CD4-positive, CD25-positive, alpha-beta regulatory T cell (primary cell): ENCODE measurements around the gene TMEM60. TPM values are rescaled to one million over a fixed set of nuclear protein-coding genes. Genes with fewer than 3 reads are reported as not detected.

Experiments
- ATAC-seq, 2 donors: fragments of 150-1000 bp; cut with Tn5 transposase; one replicate each; pipeline ENCODE4 v1.10.0; 2021; ENCODE audit warnings: low read depth in 2 of 2, moderate number of reproducible peaks in 2 of 2, moderate library complexity in 1 of 2
- DNase-seq, 3 donors: peaks; one replicate each; pipeline versions ENCODE4 v3.0.0 to v3.0.0-alpha.2; 2012 to 2022; ENCODE audit warnings: mixed read lengths in 1 of 3
- H3K27ac ChIP-seq: one replicate; pipeline ENCODE4 v1.7.0; 2013; ENCODE audit warnings: mild to moderate bottlenecking, low read length; ENCODE audit not compliant: insufficient read depth, poor library complexity, severe bottlenecking
- H3K27me3 ChIP-seq: one replicate; pipeline ENCODE4 v1.7.0; 2013; ENCODE audit warnings: low read length; ENCODE audit not compliant: control insufficient read depth, insufficient read depth
- H3K36me3 ChIP-seq: one replicate; pipeline ENCODE4 v1.7.0; 2013; ENCODE audit warnings: mild to moderate bottlenecking, low read length, moderate library complexity; ENCODE audit not compliant: control insufficient read depth, insufficient read depth
- H3K4me1 ChIP-seq: 2 replicates; pipeline ENCODE4 v1.7.0; 2013; ENCODE audit warnings: mild to moderate bottlenecking, low read length; ENCODE audit not compliant: insufficient read depth, control insufficient read depth, poor library complexity, severe bottlenecking
- H3K4me3 ChIP-seq: one replicate; pipeline ENCODE4 v1.7.0; 2013; ENCODE audit warnings: low read depth, mild to moderate bottlenecking, low read length, moderate library complexity
- H3K9me3 ChIP-seq, 2 experiments: 1 replicate in 1 of 2; 2 replicates in 1 of 2; pipeline ENCODE4 v1.7.0; 2013; ENCODE audit warnings: low read length in 2 of 2, mild to moderate bottlenecking in 1 of 2, moderate library complexity in 1 of 2; ENCODE audit not compliant: control insufficient read depth in 2 of 2
- H3K27ac Mint-ChIP-seq, 3 donors: one replicate each; pipeline ENCODE4 v1.8.0; 2020 to 2022; ENCODE audit warnings: mild to moderate bottlenecking in 3 of 3, mixed read lengths in 3 of 3, moderate library complexity in 2 of 3
- H3K27me3 Mint-ChIP-seq: one replicate; pipeline ENCODE4 v1.8.0; 2022; ENCODE audit warnings: mild to moderate bottlenecking, mixed read lengths
- H3K36me3 Mint-ChIP-seq: one replicate; pipeline ENCODE4 v1.8.0; 2020; ENCODE audit warnings: mixed read lengths
- H3K4me1 Mint-ChIP-seq, 4 donors: one replicate each; pipeline ENCODE4 v1.8.0; 2020 to 2022; ENCODE audit warnings: mixed read lengths in 4 of 4, mild to moderate bottlenecking in 1 of 4
- H3K4me3 Mint-ChIP-seq, 4 donors: one replicate each; pipeline ENCODE4 v1.8.0; 2020 to 2022; ENCODE audit warnings: mild to moderate bottlenecking in 4 of 4, mixed read lengths in 4 of 4, moderate library complexity in 3 of 4
- H3K9me3 Mint-ChIP-seq, 7 donors: one replicate each; pipeline ENCODE4 v1.8.0; 2020 to 2022; ENCODE audit warnings: mixed read lengths in 7 of 7, mild to moderate bottlenecking in 3 of 7, moderate library complexity in 2 of 7
- polyA plus RNA-seq, 4 donors: library from polyadenylated mRNA; unstranded; fragments of 300-500 nt; fragmentation: Illumina TruSeq; gene quantifications; one replicate each; pipeline ENCODE4 v1.2.3, GENCODE V29; 2021
- total RNA-seq: library from RNA; stranded (reverse); gene quantifications from one replicate; pipeline ENCODE4 v1.2.3, GENCODE V29; 2022

Gene TMEM60
- total and polyA plus RNA-seq, 5 donors from 2014 or later: 5.2 to 76.0 (median 46.5) TPM

GRCh38 chr7:77825131-77825530, 26.9 kb upstream of the TMEM60 start:
- Mint-ChIP-seq H3K4me1 (peaks cover 33 to 70% (median 53%) of the 10 kb centered on the region in 4 donors), H3K27me3 (no peaks in the 10 kb centered on the region), H3K27ac (peak overlapping the region in 1 of 3 donors; percentile 0), H3K4me3 (peak overlapping the region in 3 of 4 donors; percentile 4 to 68 (median 14)), H3K36me3 (peaks cover 40% of the 10 kb centered on the region), H3K9me3 (peaks cover 2 to 42% (median 11%) of the 10 kb centered on the region in 7 donors)
- Histone ChIP-seq H3K4me3 (no peak overlapping the region), H3K36me3 (peaks cover 8% of the 10 kb centered on the region), H3K27me3 (no peaks in the 10 kb centered on the region), H3K27ac (no peak overlapping the region), H3K4me1 (peaks cover 30% of the 10 kb centered on the region), H3K9me3 (peaks cover 24 to 29% of the 10 kb centered on the region in 2 experiments)
- ATAC-seq: no peak
- DNase-seq: no peak

GRCh38 chr7:77824636-77825035, 26.4 kb upstream of the TMEM60 start:
- peaks cover 45% of the 10 kb centered on the region for H3K36me3 Mint-ChIP-seq
- no peak overlapping the region for H3K4me3 ChIP-seq

GRCh38 chr7:77823787-77824186, 25.6 kb upstream of the TMEM60 start:
- Histone ChIP-seq H3K36me3 (peaks cover 19% of the 10 kb centered on the region), H3K27ac (no peak overlapping the region), H3K27me3 (no peaks in the 10 kb centered on the region), H3K4me1 (peaks cover 26% of the 10 kb centered on the region), H3K4me3 (no peak overlapping the region), H3K9me3 (peaks cover 33 to 42% of the 10 kb centered on the region in 2 experiments)
- Mint-ChIP-seq H3K4me3 (peak overlapping the region in 3 of 4 donors; percentile 37 to 72 (median 49)), H3K27me3 (no peaks in the 10 kb centered on the region), H3K27ac (peak overlapping the region; percentile 1 to 69 (median 20)), H3K36me3 (peaks cover 54% of the 10 kb centered on the region), H3K9me3 (peaks cover 2 to 55% (median 20%) of the 10 kb centered on the region in 7 donors), H3K4me1 (peaks cover 37 to 69% (median 53%) of the 10 kb centered on the region in 4 donors)
- ATAC-seq (no peak), DNase-seq (no peak)

More at GRCh38 chr7:77824636-77825035, 26.4 kb upstream of the TMEM60 start:
- Mint-ChIP-seq H3K9me3 (peaks cover 2 to 47% (median 16%) of the 10 kb centered on the region in 7 donors), H3K27me3 (no peaks in the 10 kb centered on the region), H3K4me1 (peaks cover 33 to 68% (median 51%) of the 10 kb centered on the region in 4 donors), H3K27ac (peak overlapping the region in 1 of 3 donors; percentile 0), H3K4me3 (peak overlapping the region in 1 of 4 donors; percentile 68)
- DNase-seq: no peak
- Histone ChIP-seq H3K27ac (no peak overlapping the region), H3K9me3 (peaks cover 25 to 34% of the 10 kb centered on the region in 2 experiments), H3K27me3 (no peaks in the 10 kb centered on the region), H3K36me3 (peaks cover 11% of the 10 kb centered on the region), H3K4me1 (peaks cover 29% of the 10 kb centered on the region)
- ATAC-seq: no peak

GRCh38 chr7:77822269-77822668, 24.0 kb upstream of the TMEM60 start:
- ATAC-seq: no peak
- H3K4me1 Mint-ChIP-seq: peaks cover 40 to 63% (median 54%) of the 10 kb centered on the region in 4 donors
- H3K27ac Mint-ChIP-seq: no peak overlapping the region
- peaks cover 15% of the 10 kb centered on the region for H3K4me1 ChIP-seq
- no peaks in the 10 kb centered on the region for H3K27me3 Mint-ChIP-seq
- H3K4me3 ChIP-seq: no peak overlapping the region
- H3K36me3 ChIP-seq: peaks cover 29% of the 10 kb centered on the region
- no peaks in the 10 kb centered on the region for H3K27me3 ChIP-seq
- H3K9me3 ChIP-seq: peaks cover 39 to 57% of the 10 kb centered on the region in 2 experiments
- peak overlapping the region in 1 of 4 donors; percentile 50 for H3K4me3 Mint-ChIP-seq
- peaks cover 68% of the 10 kb centered on the region for H3K36me3 Mint-ChIP-seq
- no peak for DNase-seq
- peaks cover 2 to 65% (median 26%) of the 10 kb centered on the region in 7 donors for H3K9me3 Mint-ChIP-seq
- H3K27ac ChIP-seq: no peak overlapping the region

GRCh38 chr7:77820967-77821366, 22.7 kb upstream of the TMEM60 start:
- Mint-ChIP-seq H3K9me3 (peaks cover 1 to 65% (median 29%) of the 10 kb centered on the region in 7 donors), H3K4me1 (peaks cover 37 to 64% (median 54%) of the 10 kb centered on the region in 4 donors), H3K27ac (no peak overlapping the region), H3K36me3 (peaks cover 68% of the 10 kb centered on the region), H3K4me3 (peak overlapping the region in 1 of 4 donors; percentile 29), H3K27me3 (no peaks in the 10 kb centered on the region)
- no peak for ATAC-seq
- no peak overlapping the region for H3K27ac ChIP-seq
- no peaks in the 10 kb centered on the region for H3K27me3 ChIP-seq
- H3K4me1 ChIP-seq: peaks cover 9% of the 10 kb centered on the region
- H3K36me3 ChIP-seq: peaks cover 40% of the 10 kb centered on the region
- no peak overlapping the region for H3K4me3 ChIP-seq
- DNase-seq: no peak
- peaks cover 37 to 57% of the 10 kb centered on the region in 2 experiments for H3K9me3 ChIP-seq

- Histone ChIP-seq H3K27me3 (no peaks in the 10 kb centered on the region), H3K4me3 (no peak overlapping the region), H3K9me3 (peaks cover 33 to 57% of the 10 kb centered on the region in 2 experiments), H3K27ac (no peak overlapping the region), H3K4me1 (peaks cover 8% of the 10 kb centered on the region), H3K36me3 (peaks cover 40% of the 10 kb centered on the region)
- ATAC-seq (no peak), DNase-seq (no peak)
- H3K27me3 Mint-ChIP-seq: no peaks in the 10 kb centered on the region
- peak overlapping the region in 1 of 4 donors; percentile 29 for H3K4me3 Mint-ChIP-seq
- peak overlapping the region in 2 of 3 donors; percentile 7 to 17 for H3K27ac Mint-ChIP-seq
- peaks cover 61% of the 10 kb centered on the region for H3K36me3 Mint-ChIP-seq
- peaks cover 39 to 61% (median 47%) of the 10 kb centered on the region in 4 donors for H3K4me1 Mint-ChIP-seq
- peaks cover 1 to 55% (median 29%) of the 10 kb centered on the region in 7 donors for H3K9me3 Mint-ChIP-seq
These were observed 20.8 kb upstream of the TMEM60 start for GRCh38 chr7:77819021-77819420.

GRCh38 chr7:77813180-77813579, 14.9 kb upstream of the TMEM60 start:
- no peaks in the 10 kb centered on the region for H3K27me3 ChIP-seq
- Mint-ChIP-seq H3K27me3 (no peaks in the 10 kb centered on the region), H3K4me1 (peaks cover 44 to 58% (median 55%) of the 10 kb centered on the region in 4 donors), H3K9me3 (peaks cover 2 to 15% (median 11%) of the 10 kb centered on the region in 7 donors), H3K27ac (peak overlapping the region in 2 of 3 donors; percentile 0 to 5), H3K36me3 (peaks cover 30% of the 10 kb centered on the region), H3K4me3 (peak overlapping the region in 3 of 4 donors; percentile 3 to 49 (median 38))
- H3K4me1 ChIP-seq: peaks cover 9% of the 10 kb centered on the region
- no peak overlapping the region for H3K27ac ChIP-seq
- DNase-seq: no peak
- ATAC-seq: no peak
- H3K9me3 ChIP-seq: peaks cover 5 to 19% of the 10 kb centered on the region in 2 experiments
- peaks cover 19% of the 10 kb centered on the region for H3K36me3 ChIP-seq
- peak overlapping the region; percentile 16 for H3K4me3 ChIP-seq

GRCh38 chr7:77812290-77812685, 14.1 kb upstream of the TMEM60 start:
- H3K36me3 ChIP-seq: peaks cover 11% of the 10 kb centered on the region
- Mint-ChIP-seq H3K36me3 (peaks cover 22% of the 10 kb centered on the region), H3K9me3 (peaks cover 1 to 20% (median 11%) of the 10 kb centered on the region in 7 donors), H3K27ac (peak overlapping the region in 2 of 3 donors; percentile 27 to 61), H3K27me3 (no peaks in the 10 kb centered on the region), H3K4me1 (peaks cover 46 to 63% (median 57%) of the 10 kb centered on the region in 4 donors), H3K4me3 (peak overlapping the region in 1 of 4 donors; percentile 17)
- peaks cover 9% of the 10 kb centered on the region for H3K4me1 ChIP-seq
- ATAC-seq: no peak
- peaks cover 12 to 18% of the 10 kb centered on the region in 2 experiments for H3K9me3 ChIP-seq
- no peak overlapping the region for H3K27ac ChIP-seq
- no peaks in the 10 kb centered on the region for H3K27me3 ChIP-seq
- peak overlapping the region; percentile 16 for H3K4me3 ChIP-seq
- no peak for DNase-seq
